ENCODE measurements around the gene DCAF4L1.

DCAF4L1 gene

GRCh38 chr4:41992967-41993857 is 11.7 kb downstream of the DCAF4L1 start:
- in situ Hi-C loops (cut with MboI; ENCODE audit: low pct_unique_long_range_greater_than_20kb, low sequenced_read_pairs, unreplicated experiment) = no loop called here
- DNase-seq (ENCODE audit: low spot score) = no peak
- TF ChIP-seq CTCF (IDR thresholded peaks at IDR 0.05; ENCODE audit: extremely low read depth, insufficient read depth, missing control alignments) = no peak

GRCh38 chr4:41994461-41994985 is 13.0 kb downstream of the DCAF4L1 start:
- in situ Hi-C loops (cut with MboI; ENCODE audit: low pct_unique_long_range_greater_than_20kb, low sequenced_read_pairs, unreplicated experiment) = no loop called here
- no peak for DNase-seq (ENCODE audit: low spot score)
- TF ChIP-seq CTCF (IDR thresholded peaks at IDR 0.05; ENCODE audit: extremely low read depth, insufficient read depth, missing control alignments) = no peak

GRCh38 chr4:41998019-41998418 is 16.5 kb downstream of the DCAF4L1 start:
- in situ Hi-C loops (cut with MboI; ENCODE audit: low pct_unique_long_range_greater_than_20kb, low sequenced_read_pairs, unreplicated experiment) = no loop called here
- TF ChIP-seq CTCF (IDR thresholded peaks at IDR 0.05; ENCODE audit: extremely low read depth, insufficient read depth, missing control alignments) = no peak
- DNase-seq (ENCODE audit: low spot score) = no peak

GRCh38 chr4:41999321-41999720 is 17.8 kb downstream of the DCAF4L1 start:
- no peak for DNase-seq (ENCODE audit: low spot score)
- in situ Hi-C loops (cut with MboI; ENCODE audit: low pct_unique_long_range_greater_than_20kb, low sequenced_read_pairs, unreplicated experiment) = no loop called here
- no peak for TF ChIP-seq CTCF (IDR thresholded peaks at IDR 0.05; ENCODE audit: extremely low read depth, insufficient read depth, missing control alignments)

- TF ChIP-seq CTCF (IDR thresholded peaks at IDR 0.05; ENCODE audit: extremely low read depth, insufficient read depth, missing control alignments) = no peak
- DNase-seq (ENCODE audit: low spot score) = no peak
- in situ Hi-C loops (cut with MboI; ENCODE audit: low pct_unique_long_range_greater_than_20kb, low sequenced_read_pairs, unreplicated experiment) = no loop called here
Observed at GRCh38 chr4:42008011-42008786, 26.6 kb downstream of the DCAF4L1 start.

GRCh38 chr4:42015438-42015837 is 33.9 kb downstream of the DCAF4L1 start:
- no peak for DNase-seq (ENCODE audit: low spot score)
- no peak for TF ChIP-seq CTCF (IDR thresholded peaks at IDR 0.05; ENCODE audit: extremely low read depth, insufficient read depth, missing control alignments)
- in situ Hi-C loops (cut with MboI; ENCODE audit: low pct_unique_long_range_greater_than_20kb, low sequenced_read_pairs, unreplicated experiment) = no loop called here
